ENCODE measurements around the gene PDZRN3. TPM values are rescaled to one million over a fixed set of nuclear protein-coding genes. Genes with fewer than 3 reads are reported as not detected.
A peak's percentile ranks its signal among the peaks of the same experiment; 100 is the strongest.

Gene PDZRN3
- total and polyA plus RNA-seq, 4 donors, result 0.69 to 1.8 (median 0.92) TPM

DNA sequence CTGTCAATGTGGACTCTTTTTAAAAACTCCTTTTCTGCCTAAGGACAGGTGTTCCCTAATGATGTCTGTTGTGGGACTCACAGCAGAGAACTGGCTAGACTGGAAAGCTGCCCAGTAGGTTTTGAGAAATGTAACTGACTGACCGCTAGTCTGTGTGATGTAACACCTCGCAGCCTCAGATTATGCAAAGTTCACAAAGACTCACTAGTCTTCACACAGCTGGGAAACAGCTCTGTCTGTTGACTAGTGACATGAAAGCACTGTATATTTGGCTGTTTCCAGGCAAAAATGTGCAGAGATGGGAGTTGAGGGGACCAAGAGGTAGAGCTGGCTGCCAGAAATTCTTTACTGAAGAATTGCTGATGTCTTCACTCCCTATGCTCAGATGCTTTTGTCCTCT is 10.3 kb downstream of the PDZRN3 start (continued):
- peak; percentile 15 for TF ChIP-seq CTCF (IDR thresholded peaks at IDR 0.05; ENCODE audit: low read depth, low read length, missing input control)
- TF ChIP-seq RAD21 (IDR thresholded peaks at IDR 0.05), result peak in 1 of 2 donors; percentile 20
- TF ChIP-seq SP1 (IDR thresholded peaks at IDR 0.05), result no peak
- TF ChIP-seq RXRA (IDR thresholded peaks at IDR 0.05), result peak in 1 of 2 donors; percentile 14
- no peak for TF ChIP-seq NR2F2 (IDR thresholded peaks at IDR 0.05)
- TF ChIP-seq HNF4A (conservative IDR thresholded peaks at IDR 0.05), result no peak
- TF ChIP-seq EGR1 (IDR thresholded peaks at IDR 0.05; ENCODE audit: low read depth in 2 of 2), result no peak
- no peak for TF ChIP-seq YY1 (IDR thresholded peaks at IDR 0.05)
- TF ChIP-seq, protein P1, sequence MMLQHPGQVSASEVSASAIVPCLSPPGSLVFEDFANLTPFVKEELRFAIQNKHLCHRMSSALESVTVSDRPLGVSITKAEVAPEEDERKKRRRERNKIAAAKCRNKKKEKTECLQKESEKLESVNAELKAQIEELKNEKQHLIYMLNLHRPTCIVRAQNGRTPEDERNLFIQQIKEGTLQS (IDR thresholded peaks at IDR 0.05), result no peak

DNA sequence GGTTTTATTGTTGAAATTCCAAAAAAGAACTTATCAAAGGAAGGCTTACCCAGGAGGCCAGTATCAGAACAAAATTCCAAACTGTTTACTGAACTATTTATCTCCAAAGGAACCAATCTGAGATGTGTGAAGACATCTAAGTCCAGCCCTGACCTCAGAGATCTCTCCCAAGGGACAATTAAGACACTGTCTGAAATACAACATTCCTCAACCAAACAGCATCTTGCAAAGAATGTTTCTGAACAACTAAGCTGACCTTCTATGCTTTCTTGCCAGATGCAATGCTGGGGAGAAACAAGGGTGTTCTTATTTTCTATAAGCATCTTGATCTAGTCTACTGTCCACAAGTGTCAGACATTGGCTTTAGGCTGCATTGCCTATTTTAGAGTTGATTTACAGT is 13.6 kb downstream of the PDZRN3 start:
- Histone ChIP-seq H3K9ac (ENCODE audit: low read depth in 1 of 2, low read length in 2 of 2) (no peak overlapping the region), H3K4me3 (ENCODE audit: low read depth in 1 of 3, low read length in 3 of 3) (no peak overlapping the region), H3K27ac (ENCODE audit: low read depth in 1 of 2, low read length in 2 of 2) (no peak overlapping the region), H3K36me3 (ENCODE audit: control insufficient read depth in 4 of 4, insufficient read depth in 3 of 4, low read depth in 1 of 4, low read length in 3 of 4) (no peaks in the 10 kb centered on the region), H3K9me3 (ENCODE audit: control insufficient read depth in 4 of 4, low read length in 3 of 4) (peaks cover 0 to 2% (median 0%) of the 10 kb centered on the region in 4 donors), H3K27me3 (ENCODE audit: control insufficient read depth in 4 of 4, insufficient read depth in 4 of 4, low read length in 3 of 4) (peaks cover 0 to 2% (median 0%) of the 10 kb centered on the region in 4 donors), H3K4me1 (ENCODE audit: control insufficient read depth in 4 of 4, insufficient read depth in 4 of 4, low read length in 3 of 4) (peaks cover 0 to 3% (median 0%) of the 10 kb centered on the region in 4 donors)
- DNase-seq (ENCODE audit: low spot score), result no peak
- TF ChIP-seq RXRA (IDR thresholded peaks at IDR 0.05) (no peak), GABPA (IDR thresholded peaks at IDR 0.05 in 1 of 2, conservative IDR thresholded peaks at IDR 0.05 in 1 of 2) (no peak), NR2F2 (IDR thresholded peaks at IDR 0.05) (peak; percentile 39), RAD21 (IDR thresholded peaks at IDR 0.05) (no peak), EGR1 (IDR thresholded peaks at IDR 0.05; ENCODE audit: low read depth in 2 of 2) (no peak), YY1 (IDR thresholded peaks at IDR 0.05) (no peak), CTCF (IDR thresholded peaks at IDR 0.05; ENCODE audit: low read depth, low read length, missing input control) (no peak)
- TF ChIP-seq, protein P2, sequence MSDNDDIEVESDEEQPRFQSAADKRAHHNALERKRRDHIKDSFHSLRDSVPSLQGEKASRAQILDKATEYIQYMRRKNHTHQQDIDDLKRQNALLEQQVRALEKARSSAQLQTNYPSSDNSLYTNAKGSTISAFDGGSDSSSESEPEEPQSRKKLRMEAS (IDR thresholded peaks at IDR 0.05), result no peak
- TF ChIP-seq, protein P1 (IDR thresholded peaks at IDR 0.05), result no peak

- WGBS, result 91% methylated on average over 1 of the region's 1 CpG
- Histone ChIP-seq H3K4me3 (ENCODE audit: low read depth in 1 of 3, low read length in 3 of 3) (no peak overlapping the region), H3K9me3 (ENCODE audit: control insufficient read depth in 4 of 4, low read length in 3 of 4) (peaks cover 0 to 2% (median 0%) of the 10 kb centered on the region in 4 donors), H3K4me1 (ENCODE audit: control insufficient read depth in 4 of 4, insufficient read depth in 4 of 4, low read length in 3 of 4) (peaks cover 0 to 3% (median 0%) of the 10 kb centered on the region in 4 donors), H3K9ac (ENCODE audit: low read depth in 1 of 2, low read length in 2 of 2) (no peak overlapping the region), H3K27me3 (ENCODE audit: control insufficient read depth in 4 of 4, insufficient read depth in 4 of 4, low read length in 3 of 4) (peaks cover 0 to 2% (median 0%) of the 10 kb centered on the region in 4 donors), H3K36me3 (ENCODE audit: control insufficient read depth in 4 of 4, insufficient read depth in 3 of 4, low read depth in 1 of 4, low read length in 3 of 4) (no peaks in the 10 kb centered on the region), H3K27ac (ENCODE audit: low read depth in 1 of 2, low read length in 2 of 2) (no peak overlapping the region)
- DNase-seq (ENCODE audit: low spot score), result no peak
- TF ChIP-seq EGR1 (IDR thresholded peaks at IDR 0.05; ENCODE audit: low read depth in 2 of 2) (no peak), CTCF (IDR thresholded peaks at IDR 0.05; ENCODE audit: low read depth, low read length, missing input control) (no peak), YY1 (IDR thresholded peaks at IDR 0.05) (no peak), TAF1 (conservative IDR thresholded peaks at IDR 0.05) (no peak), HNF4A (conservative IDR thresholded peaks at IDR 0.05) (no peak)
- TF ChIP-seq, protein P1 (IDR thresholded peaks at IDR 0.05), result no peak
- TF ChIP-seq, protein P3, sequence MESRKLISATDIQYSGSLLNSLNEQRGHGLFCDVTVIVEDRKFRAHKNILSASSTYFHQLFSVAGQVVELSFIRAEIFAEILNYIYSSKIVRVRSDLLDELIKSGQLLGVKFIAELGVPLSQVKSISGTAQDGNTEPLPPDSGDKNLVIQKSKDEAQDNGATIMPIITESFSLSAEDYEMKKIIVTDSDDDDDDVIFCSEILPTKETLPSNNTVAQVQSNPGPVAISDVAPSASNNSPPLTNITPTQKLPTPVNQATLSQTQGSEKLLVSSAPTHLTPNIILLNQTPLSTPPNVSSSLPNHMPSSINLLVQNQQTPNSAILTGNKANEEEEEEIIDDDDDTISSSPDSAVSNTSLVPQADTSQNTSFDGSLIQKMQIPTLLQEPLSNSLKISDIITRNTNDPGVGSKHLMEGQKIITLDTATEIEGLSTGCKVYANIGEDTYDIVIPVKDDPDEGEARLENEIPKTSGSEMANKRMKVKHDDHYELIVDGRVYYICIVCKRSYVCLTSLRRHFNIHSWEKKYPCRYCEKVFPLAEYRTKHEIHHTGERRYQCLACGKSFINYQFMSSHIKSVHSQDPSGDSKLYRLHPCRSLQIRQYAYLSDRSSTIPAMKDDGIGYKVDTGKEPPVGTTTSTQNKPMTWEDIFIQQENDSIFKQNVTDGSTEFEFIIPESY (IDR thresholded peaks at IDR 0.05), result no peak
- TF ChIP-seq, protein P4, sequence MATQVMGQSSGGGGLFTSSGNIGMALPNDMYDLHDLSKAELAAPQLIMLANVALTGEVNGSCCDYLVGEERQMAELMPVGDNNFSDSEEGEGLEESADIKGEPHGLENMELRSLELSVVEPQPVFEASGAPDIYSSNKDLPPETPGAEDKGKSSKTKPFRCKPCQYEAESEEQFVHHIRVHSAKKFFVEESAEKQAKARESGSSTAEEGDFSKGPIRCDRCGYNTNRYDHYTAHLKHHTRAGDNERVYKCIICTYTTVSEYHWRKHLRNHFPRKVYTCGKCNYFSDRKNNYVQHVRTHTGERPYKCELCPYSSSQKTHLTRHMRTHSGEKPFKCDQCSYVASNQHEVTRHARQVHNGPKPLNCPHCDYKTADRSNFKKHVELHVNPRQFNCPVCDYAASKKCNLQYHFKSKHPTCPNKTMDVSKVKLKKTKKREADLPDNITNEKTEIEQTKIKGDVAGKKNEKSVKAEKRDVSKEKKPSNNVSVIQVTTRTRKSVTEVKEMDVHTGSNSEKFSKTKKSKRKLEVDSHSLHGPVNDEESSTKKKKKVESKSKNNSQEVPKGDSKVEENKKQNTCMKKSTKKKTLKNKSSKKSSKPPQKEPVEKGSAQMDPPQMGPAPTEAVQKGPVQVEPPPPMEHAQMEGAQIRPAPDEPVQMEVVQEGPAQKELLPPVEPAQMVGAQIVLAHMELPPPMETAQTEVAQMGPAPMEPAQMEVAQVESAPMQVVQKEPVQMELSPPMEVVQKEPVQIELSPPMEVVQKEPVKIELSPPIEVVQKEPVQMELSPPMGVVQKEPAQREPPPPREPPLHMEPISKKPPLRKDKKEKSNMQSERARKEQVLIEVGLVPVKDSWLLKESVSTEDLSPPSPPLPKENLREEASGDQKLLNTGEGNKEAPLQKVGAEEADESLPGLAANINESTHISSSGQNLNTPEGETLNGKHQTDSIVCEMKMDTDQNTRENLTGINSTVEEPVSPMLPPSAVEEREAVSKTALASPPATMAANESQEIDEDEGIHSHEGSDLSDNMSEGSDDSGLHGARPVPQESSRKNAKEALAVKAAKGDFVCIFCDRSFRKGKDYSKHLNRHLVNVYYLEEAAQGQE (IDR thresholded peaks at IDR 0.05), result no peak
Observed at GRCh38 chr3:73610493-73610892, 14.2 kb downstream of the PDZRN3 start.
